B cell (primary cell): Measurements from ENCODE around the gene ICE2. TPM values are rescaled to one million over a fixed set of nuclear protein-coding genes. Genes with fewer than 3 reads are reported as not detected.

Experiments
- ATAC-seq: fragments of 200-7000 bp; cut with Tn5 transposase; one replicate; pipeline ENCODE4 v1.10.0; 2021; ENCODE audit warnings: low read depth, mild to moderate bottlenecking, moderate number of reproducible peaks, moderate library complexity
- CTCF ChIA-PET: fragments of 350-600 bp; sonication (Branson Sonifier 250); formaldehyde crosslinking; loops from one replicate; lab custom pipeline; 2021; ENCODE audit warnings: antibody characterized with exemption, inconsistent platforms; lab: Charles Lee
- POLR2A ChIA-PET: fragments of 350-600 bp; sonication (Branson Sonifier 250); formaldehyde crosslinking; loops from one replicate; lab custom pipeline; 2021; ENCODE audit warnings: antibody characterized with exemption; lab: Charles Lee
- DNase-seq: peaks from one replicate; pipeline ENCODE4 v3.0.0; 2013
- H2AFZ ChIP-seq: 2 replicates; pipeline ENCODE4 v1.6.1; 2012; ENCODE audit warnings: mild to moderate bottlenecking, low read depth, low read length; ENCODE audit not compliant: insufficient read depth, poor library complexity, severe bottlenecking
- H3K27ac ChIP-seq, 2 donors: 1 replicate in 1 of 2; 2 replicates in 1 of 2; pipeline ENCODE4 v1.5.1; 2012 to 2013; ENCODE audit warnings: low read length in 2 of 2, mild to moderate bottlenecking in 2 of 2, moderate library complexity in 1 of 2
- H3K27me3 ChIP-seq, 4 experiments: fragments of 200-600 bp in 1 of 4; sonication (generic) in 1 of 4; replicated peaks in 1 of 4; 1 replicate in 2 of 4; 2 replicates in 2 of 4; pipeline versions ENCODE4 v1.6.1 to v1.7.0; 2013 to 2016; ENCODE audit warnings: low read length in 3 of 4, mild to moderate bottlenecking in 2 of 4, mixed read lengths in 1 of 4, moderate library complexity in 1 of 4; ENCODE audit not compliant: insufficient read depth in 4 of 4, control insufficient read depth in 3 of 4; ENCODE audit errors: control extremely low read depth in 1 of 4
- H3K36me3 ChIP-seq, 2 experiments: replicated peaks in 1 of 2; 1 replicate in 1 of 2; 2 replicates in 1 of 2; pipeline versions ENCODE4 v1.6.1 to v1.7.1; 2013; ENCODE audit warnings: low read length in 1 of 2; ENCODE audit not compliant: insufficient read depth in 2 of 2, control insufficient read depth in 1 of 2; ENCODE audit errors: control extremely low read depth in 1 of 2, extremely low read depth in 1 of 2
- H3K4me1 ChIP-seq, 2 donors: fragments of 200-600 bp in 1 of 2; sonication (generic) in 1 of 2; 1 replicate in 1 of 2; 2 replicates in 1 of 2; pipeline versions ENCODE4 v1.5.1 to v1.6.1; 2013 to 2017; ENCODE audit warnings: low read length in 2 of 2; ENCODE audit not compliant: control insufficient read depth in 2 of 2, insufficient read depth in 2 of 2
- H3K4me2 ChIP-seq: replicated peaks from 2 replicates; pipeline ENCODE3; 2012; ENCODE audit warnings: mild to moderate bottlenecking, low read depth, low read length; ENCODE audit not compliant: poor library complexity, severe bottlenecking
- H3K4me3 ChIP-seq, 5 experiments: fragments of 200-600 bp in 1 of 5; sonication (generic) in 1 of 5; 1 replicate in 3 of 5; 2 replicates in 2 of 5; pipeline versions ENCODE4 v1.5.1 to v1.7.0; 2011 to 2016; ENCODE audit warnings: low read length in 4 of 5, mild to moderate bottlenecking in 4 of 5, low read depth in 2 of 5, control low read depth in 1 of 5, moderate library complexity in 1 of 5; ENCODE audit not compliant: insufficient read depth in 1 of 5; ENCODE audit errors: control extremely low read depth in 1 of 5, extremely low read depth in 1 of 5
- H3K79me2 ChIP-seq: fragments of 200-600 bp; sonication (generic); one replicate; pipeline ENCODE4 v1.6.0; 2016; ENCODE audit warnings: low read length; ENCODE audit not compliant: control insufficient read depth, insufficient read depth
- H3K9ac ChIP-seq: fragments of 200-600 bp; sonication (generic); 2 replicates; pipeline ENCODE4 v1.6.1; 2017; ENCODE audit warnings: mild to moderate bottlenecking, low read length, moderate library complexity
- H3K9me3 ChIP-seq, 3 donors: one replicate each; pipeline versions ENCODE4 v1.6.1 to v1.7.1; 2013; ENCODE audit warnings: low read length in 2 of 3; ENCODE audit not compliant: control insufficient read depth in 2 of 3, insufficient read depth in 1 of 3; ENCODE audit errors: control extremely low read depth in 1 of 3
- H4K20me1 ChIP-seq: 2 replicates; pipeline ENCODE4 v1.6.0; 2012; ENCODE audit warnings: mild to moderate bottlenecking, low read length; ENCODE audit not compliant: insufficient read depth, control insufficient read depth, poor library complexity, severe bottlenecking
- H3K27ac Mint-ChIP-seq: one replicate; pipeline ENCODE4 v1.8.0; 2021; ENCODE audit warnings: mixed read lengths
- H3K27me3 Mint-ChIP-seq: one replicate; pipeline ENCODE4 v1.8.0; 2021; ENCODE audit warnings: mixed read lengths
- H3K4me1 Mint-ChIP-seq: one replicate; pipeline ENCODE4 v1.8.0; 2021; ENCODE audit warnings: mixed read lengths
- H3K4me3 Mint-ChIP-seq: one replicate; pipeline ENCODE4 v1.8.0; 2021; ENCODE audit warnings: mixed read lengths
- H3K9me3 Mint-ChIP-seq: one replicate; pipeline ENCODE4 v1.8.0; 2022; ENCODE audit warnings: mixed read lengths; ENCODE audit not compliant: insufficient read depth
- EZH2 ChIP-seq: IDR thresholded peaks from 2 replicates; pipeline ENCODE4 v1.6.1; 2012; ENCODE audit warnings: borderline replicate concordance, low read depth, mild to moderate bottlenecking, moderate library complexity, low read length; ENCODE audit not compliant: insufficient read depth, poor library complexity, severe bottlenecking
- WGBS: methylation state at CpG from one replicate; pipeline ENCODE4 v1.1.5; 2013; ENCODE audit warnings: missing lambda C conversion rate; ENCODE audit not compliant: insufficient coverage; 5-methylcytosine and 5-hydroxymethylcytosine counted together
- intact Hi-C: fragments of 100-400 bp; cut with micrococcal nuclease; formaldehyde crosslinking; loops from one replicate; pipeline ENCODE4 v1.10.0; 2022
- polyA plus RNA-seq: library from polyadenylated mRNA; depleted of rRNA; stranded (reverse); fragments of >200 nt; gene quantifications from 2 replicates; pipeline ENCODE4 v1.2.3, GENCODE V29; 2012
- total RNA-seq, 2 donors: library from RNA; stranded (reverse); fragments of 120-200 nt in 1 of 2; gene quantifications; 1 replicate in 1 of 2; 2 replicates in 1 of 2; pipeline versions ENCODE4 v1.2.3 to v1.2.4, GENCODE V29; 2013 to 2022
- TF ChIP-seq, protein P1 (sequence below): fragments of 200-600 bp; IDR thresholded peaks from one replicate; pipeline ENCODE4 v1.8.0; 2022; ENCODE audit warnings: antibody characterized with exemption, mild to moderate bottlenecking

The ICE2 gene
- total and polyA plus RNA-seq, 2 donors (not counting 1 experiment from before 2014, with no cell fraction given), result 19.0 to 71.2 TPM

DNA sequence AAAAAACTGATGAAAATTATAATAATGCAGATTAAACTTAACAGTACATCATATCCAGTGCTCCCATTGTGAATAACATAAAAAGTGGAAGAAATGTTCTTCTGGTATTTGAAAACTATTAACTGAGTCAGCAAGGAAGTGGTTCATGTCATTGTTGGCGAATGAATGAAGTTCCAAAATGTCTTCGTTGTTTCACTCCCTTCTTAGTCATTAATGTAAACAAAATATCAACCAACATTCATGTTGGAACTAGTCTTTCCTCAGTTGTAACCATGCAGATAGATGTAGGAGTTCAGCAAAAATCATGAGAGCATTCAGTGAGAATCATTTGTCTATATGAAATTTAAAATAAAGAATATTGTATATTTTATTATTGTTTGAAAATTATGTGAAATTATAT lies 44.1 kb upstream of the ICE2 start:
- Histone ChIP-seq H2AFZ (no peak overlapping the region), H3K79me2 (no peaks in the 10 kb centered on the region), H3K4me3 (no peak overlapping the region), H3K27me3 (no peaks in the 10 kb centered on the region), H3K9me3 (no peaks in the 10 kb centered on the region), H3K9ac (no peak overlapping the region), H3K4me2 (no peak overlapping the region), H4K20me1 (peaks cover 3% of the 10 kb centered on the region), H3K36me3 (peaks cover 0 to 4% of the 10 kb centered on the region in 2 experiments), H3K4me1 (peaks cover 8 to 9% of the 10 kb centered on the region in 2 donors), H3K27ac (no peak overlapping the region)
- POLR2A ChIA-PET, result no interaction called here
- H3K4me3 Mint-ChIP-seq, result no peak overlapping the region
- H3K27ac Mint-ChIP-seq, result no peak overlapping the region
- CTCF ChIA-PET, result interaction anchor here (0.7 to 7.9 kb wide), 4 partner anchors 15 to 162 kb away, joined by 3 to 158 read pairs (median 77); no protein-coding TSS in a partner anchor
- TF ChIP-seq, protein P1, sequence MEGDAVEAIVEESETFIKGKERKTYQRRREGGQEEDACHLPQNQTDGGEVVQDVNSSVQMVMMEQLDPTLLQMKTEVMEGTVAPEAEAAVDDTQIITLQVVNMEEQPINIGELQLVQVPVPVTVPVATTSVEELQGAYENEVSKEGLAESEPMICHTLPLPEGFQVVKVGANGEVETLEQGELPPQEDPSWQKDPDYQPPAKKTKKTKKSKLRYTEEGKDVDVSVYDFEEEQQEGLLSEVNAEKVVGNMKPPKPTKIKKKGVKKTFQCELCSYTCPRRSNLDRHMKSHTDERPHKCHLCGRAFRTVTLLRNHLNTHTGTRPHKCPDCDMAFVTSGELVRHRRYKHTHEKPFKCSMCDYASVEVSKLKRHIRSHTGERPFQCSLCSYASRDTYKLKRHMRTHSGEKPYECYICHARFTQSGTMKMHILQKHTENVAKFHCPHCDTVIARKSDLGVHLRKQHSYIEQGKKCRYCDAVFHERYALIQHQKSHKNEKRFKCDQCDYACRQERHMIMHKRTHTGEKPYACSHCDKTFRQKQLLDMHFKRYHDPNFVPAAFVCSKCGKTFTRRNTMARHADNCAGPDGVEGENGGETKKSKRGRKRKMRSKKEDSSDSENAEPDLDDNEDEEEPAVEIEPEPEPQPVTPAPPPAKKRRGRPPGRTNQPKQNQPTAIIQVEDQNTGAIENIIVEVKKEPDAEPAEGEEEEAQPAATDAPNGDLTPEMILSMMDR, result no peak
- TF ChIP-seq EZH2, result no peak
- DNase-seq, result no peak
- peaks cover 13% of the 10 kb centered on the region for H3K4me1 Mint-ChIP-seq
- WGBS, result no CpG with 5 or more reads among the region's 2 CpGs
- no peaks in the 10 kb centered on the region for H3K9me3 Mint-ChIP-seq
- ATAC-seq, result no peak
- no peaks in the 10 kb centered on the region for H3K27me3 Mint-ChIP-seq
- intact Hi-C loops, result loop anchor here (5.0 kb wide), 1 partner anchor 46 kb away; the partner anchor contains the start of gene ICE2

DNA sequence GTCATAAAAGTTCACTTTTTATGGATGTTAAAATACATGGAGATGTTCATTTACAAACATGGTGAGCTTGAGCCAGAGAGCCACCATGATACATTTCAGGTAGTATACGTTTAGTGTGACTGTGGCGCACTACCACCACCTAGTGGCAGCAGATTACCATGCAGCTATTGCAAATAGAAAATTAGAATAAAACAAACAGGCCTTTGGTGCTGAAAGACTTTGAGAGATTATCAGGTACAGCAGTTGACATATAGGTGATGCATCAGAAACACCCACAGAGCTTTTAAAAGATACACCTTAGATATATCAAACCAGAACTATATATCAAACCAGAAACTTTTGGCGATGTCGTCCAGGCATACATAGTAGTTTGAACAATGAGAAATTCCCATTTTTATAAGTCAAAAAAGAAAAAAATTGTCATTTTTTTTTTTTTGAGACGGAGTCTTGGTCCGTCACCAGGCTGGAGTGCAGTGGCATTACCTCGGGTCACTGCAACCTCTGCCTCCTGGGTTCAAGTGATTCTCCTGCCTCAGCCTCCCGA lies 42.0 kb upstream of the ICE2 start:
- peak; percentile 79 for DNase-seq
- intact Hi-C loops, result loop anchor here (1.0 to 5.0 kb wide), 4 partner anchors 14 to 831 kb away; partner anchors contain the start of gene ICE2
- peak overlapping the region; percentile 40 for H3K4me3 Mint-ChIP-seq

More for the DNA sequence above, 42.0 kb upstream of the ICE2 start:
- no peak overlapping the region for H3K4me3 ChIP-seq
- H3K9ac ChIP-seq, result no peak overlapping the region
- H3K79me2 ChIP-seq, result no peaks in the 10 kb centered on the region
- no peaks in the 10 kb centered on the region for H3K9me3 ChIP-seq
- peaks cover 3% of the 10 kb centered on the region for H4K20me1 ChIP-seq
- Mint-ChIP-seq H3K4me1 (peaks cover 13% of the 10 kb centered on the region), H3K9me3 (no peaks in the 10 kb centered on the region), H3K27me3 (no peaks in the 10 kb centered on the region), H3K27ac (no peak overlapping the region)
- POLR2A ChIA-PET, result interaction anchor here (0.6 kb wide), 1 partner anchor 72 kb away, joined by 3 read pairs; no protein-coding TSS in a partner anchor
- peak; percentile 85 for ATAC-seq
- no peak overlapping the region for H2AFZ ChIP-seq
- peaks cover 0 to 4% of the 10 kb centered on the region in 2 experiments for H3K36me3 ChIP-seq
- no peak overlapping the region for H3K4me2 ChIP-seq
- H3K27ac ChIP-seq, result no peak overlapping the region
- no peak for TF ChIP-seq EZH2
- TF ChIP-seq, protein P1, result peak; percentile 98
- CTCF ChIA-PET, result interaction anchor here (0.6 to 7.9 kb wide), 44 partner anchors 8 to 991 kb away, joined by 3 to 158 read pairs (median 4); partner anchors contain the start of genes ANXA2 and ICE2
- H3K27me3 ChIP-seq, result no peaks in the 10 kb centered on the region
- WGBS, result no CpG with 5 or more reads among the region's 8 CpGs
- H3K4me1 ChIP-seq, result peaks cover 8 to 9% of the 10 kb centered on the region in 2 donors
